Esophagus mucosa (tissue), 1 donor: ENCODE results near the gene SYNE1. TPM values are rescaled to one million over a fixed set of nuclear protein-coding genes. Genes with fewer than 3 reads are reported as not detected.

ENCODE experiments used
- ATAC-seq: fragments of 200-7000 bp; cut with Tn5 transposase; one replicate; pipeline ENCODE4 v1.9.1; 2020
- total RNA-seq: library from RNA; stranded (reverse); gene quantifications from one replicate; pipeline ENCODE4 v1.2.4, GENCODE V29; 2023
- donor health status: DM: yes; HTN: yes; CAD: no.

Gene SYNE1
- total RNA-seq, 1 donor from 2014 or later: 4.0 TPM

DNA sequence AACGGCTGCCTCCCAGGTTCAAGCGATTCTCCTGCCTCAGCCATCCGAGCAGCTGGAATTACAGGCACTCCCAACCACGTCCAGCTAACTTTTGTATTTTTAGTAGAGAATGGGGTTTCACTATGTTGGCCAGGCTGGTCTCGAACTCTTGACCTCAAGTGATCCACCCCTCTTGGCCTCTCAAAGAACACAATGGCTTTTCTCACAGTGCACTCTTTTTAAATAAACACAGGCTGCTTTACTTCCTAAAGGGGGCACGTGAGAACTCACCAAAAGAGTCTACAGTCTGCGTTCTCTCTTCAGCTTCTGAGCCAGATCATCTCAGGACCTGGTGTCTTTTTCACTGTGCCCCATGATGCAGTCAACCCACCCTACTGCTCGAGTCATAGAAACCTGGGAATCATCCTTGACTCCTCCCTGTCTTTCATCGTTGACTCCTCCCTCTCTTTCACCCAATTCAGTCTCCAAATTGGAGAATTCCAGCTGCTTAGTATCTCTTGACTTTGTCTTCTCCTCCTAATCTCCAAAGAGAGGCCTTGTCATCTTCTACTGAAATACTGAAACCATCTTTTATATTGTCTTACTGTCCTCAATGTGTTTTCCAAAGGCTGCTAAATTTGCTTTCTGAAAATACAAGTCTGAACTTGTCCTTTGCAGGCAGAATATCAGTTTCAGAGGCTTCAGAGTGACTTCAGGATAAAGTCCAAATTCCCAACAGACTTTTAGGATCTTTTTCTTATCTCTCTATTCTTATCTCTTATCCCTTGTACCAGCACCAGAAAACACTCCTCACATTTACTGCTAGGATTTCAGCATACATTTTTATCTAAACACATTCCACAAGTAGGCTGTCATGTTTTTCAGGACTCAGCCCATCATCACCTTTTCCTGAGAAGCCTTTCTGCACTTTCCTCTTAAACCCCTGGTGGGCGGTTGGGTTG, 323.4 kb downstream of the SYNE1 start:
- no peak for ATAC-seq

DNA sequence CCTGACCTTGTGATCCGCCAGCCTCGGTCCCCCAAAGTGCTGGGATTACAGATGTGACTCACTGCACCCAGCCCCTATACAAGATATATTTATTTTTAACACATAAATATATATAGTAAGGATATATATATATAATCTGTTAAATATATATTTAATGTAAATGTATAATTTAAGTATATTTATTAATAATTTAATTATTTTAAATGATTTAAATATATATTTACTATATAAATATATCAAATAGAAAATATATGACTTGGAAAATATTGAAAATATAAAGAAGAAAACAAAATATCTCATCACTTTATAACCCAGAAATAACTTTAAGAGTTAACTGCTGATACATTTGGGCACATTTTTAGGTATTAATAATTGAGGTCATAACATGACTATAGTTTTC, 324.7 kb downstream of the SYNE1 start:
- ATAC-seq: no peak

DNA sequence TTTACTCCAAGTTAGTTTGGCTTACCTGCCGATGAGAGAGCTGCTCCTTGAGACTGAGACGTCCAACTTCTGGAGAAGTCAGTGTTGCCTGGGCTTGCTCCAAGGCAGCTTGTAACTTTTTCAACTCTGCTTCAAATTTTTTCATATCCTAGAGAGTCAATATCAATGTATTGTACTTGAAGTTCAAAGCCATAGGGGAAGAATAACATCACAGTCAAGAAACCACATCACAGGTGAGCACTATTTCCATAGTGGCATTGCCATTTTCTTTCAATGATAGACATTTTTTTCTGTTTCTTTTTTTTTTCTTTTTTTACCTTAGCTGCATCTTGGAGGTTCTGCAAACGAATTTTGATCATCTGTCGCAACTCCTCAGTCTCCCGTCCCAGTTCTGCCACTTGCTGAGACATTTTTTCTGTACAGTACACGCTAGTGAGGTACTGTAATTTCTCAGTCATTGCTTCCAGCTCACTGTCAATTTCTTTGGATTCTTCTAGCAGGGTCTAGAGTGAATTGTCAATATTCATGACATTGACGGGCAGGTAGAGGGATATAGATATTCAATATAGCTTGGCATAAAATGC, 326.7 kb downstream of the SYNE1 start:
- ATAC-seq: no peak

DNA sequence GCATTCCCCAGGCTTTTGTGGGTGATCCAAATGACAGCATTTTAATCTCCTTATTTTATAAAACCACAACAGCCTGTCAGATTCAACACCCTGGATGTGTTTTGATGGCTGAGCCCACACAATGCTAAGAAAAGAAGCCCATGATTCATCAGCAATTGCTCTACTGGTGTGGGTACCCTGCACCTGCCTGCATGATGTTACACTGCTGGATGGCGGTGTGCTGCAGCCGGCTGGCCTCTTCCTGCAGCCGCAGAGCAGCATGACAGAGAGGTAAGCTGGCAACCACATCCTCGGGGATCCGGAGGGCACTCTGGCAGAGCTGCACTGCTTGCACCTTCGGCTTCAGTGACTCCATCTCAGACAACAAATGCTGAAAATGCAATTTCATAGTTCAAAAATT, 327.5 kb downstream of the SYNE1 start:
- no peak for ATAC-seq

DNA sequence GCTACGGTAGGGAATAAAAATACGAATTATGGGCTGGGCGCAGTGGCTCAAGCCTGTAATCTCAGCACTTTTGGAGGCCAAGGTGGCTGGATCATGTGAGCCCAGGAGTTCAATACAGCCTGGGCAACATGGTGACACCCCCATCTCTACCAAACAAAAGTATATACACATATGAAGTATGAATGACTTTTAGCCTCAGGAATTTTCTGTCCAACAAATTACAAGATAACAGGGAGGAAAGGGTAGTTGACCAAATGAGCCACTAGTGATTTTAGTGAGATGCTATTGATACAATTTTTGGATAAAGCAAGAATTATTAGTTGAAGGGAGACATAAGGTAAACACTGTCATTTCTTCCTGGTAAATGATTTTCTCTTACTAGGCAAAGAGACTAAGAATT, 328.2 kb downstream of the SYNE1 start:
- no peak for ATAC-seq

DNA sequence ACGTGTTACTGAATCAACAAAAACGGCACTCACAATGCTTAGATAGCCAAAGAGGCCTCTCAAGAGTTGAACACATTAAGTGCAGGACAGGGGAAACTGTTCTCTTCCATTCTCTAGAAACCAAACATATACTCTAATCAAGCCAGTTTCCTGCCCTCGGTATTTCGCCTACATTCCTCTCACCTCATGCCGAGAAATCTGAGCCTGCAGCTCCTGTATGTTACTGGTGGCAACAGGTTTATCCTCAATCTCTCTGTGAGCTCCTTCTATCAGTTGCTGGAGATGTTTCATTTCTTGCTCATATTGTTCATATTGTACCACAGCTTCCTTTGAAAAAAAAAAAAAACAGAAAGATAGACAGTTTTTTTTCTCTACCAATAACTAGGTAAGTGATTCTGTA, 328.9 kb downstream of the SYNE1 start:
- no peak for ATAC-seq

DNA sequence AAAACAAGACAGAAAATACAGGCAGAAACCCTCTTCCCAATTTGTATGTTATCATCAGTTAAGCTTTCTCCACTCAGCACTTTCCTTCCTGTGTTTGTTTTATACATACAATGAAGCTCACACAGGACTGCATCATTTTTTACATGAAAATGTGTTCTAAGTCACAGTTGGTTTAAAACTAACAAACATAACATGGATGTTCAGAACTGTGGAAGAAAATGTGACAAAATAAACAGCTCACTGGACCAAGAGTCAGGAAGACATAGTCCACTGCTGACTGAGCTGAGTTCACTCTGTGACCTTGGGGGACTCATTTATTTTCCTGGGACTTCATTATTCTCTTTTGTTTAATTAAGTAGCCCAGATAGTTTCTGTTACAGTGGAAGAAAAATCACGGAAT, 331.5 kb downstream of the SYNE1 start:
- no peak for ATAC-seq

DNA sequence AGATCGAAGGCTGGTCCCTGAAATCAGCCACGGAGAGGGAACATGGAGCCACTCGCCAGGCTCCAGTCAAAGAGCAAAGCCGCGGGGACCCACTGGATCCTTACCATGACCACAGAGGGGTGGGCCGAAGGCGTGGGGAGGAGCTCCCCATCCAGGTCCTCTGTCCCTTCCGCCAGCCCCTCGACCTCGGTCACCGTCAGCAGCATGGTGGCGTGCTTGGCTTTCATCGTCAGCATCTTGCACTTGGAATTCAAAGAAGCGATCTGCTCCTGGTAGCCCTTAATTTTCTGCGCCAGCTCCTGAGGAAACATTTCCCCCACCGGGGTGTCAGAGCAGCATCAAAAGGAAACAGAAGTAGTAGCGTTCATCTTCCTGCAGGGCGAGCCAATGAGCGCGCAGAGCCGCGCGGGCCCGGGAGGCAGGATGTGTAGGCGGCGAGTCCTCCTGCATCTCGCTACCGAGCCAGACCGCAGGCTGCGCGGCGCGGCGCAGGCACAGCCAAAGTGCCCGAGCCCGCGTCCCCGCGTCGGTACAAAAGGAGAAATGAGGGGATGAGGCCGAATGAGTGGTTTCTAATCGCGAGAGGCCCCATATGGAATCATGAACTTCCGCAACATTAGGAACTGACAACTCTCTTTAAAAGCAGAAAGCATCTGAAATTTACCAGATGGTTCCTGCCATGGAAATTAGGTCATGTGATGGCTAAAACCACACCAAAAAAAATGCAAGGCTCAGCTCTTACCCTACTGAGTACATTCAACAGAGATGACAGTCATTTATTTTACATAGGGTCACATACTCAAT, 335.2 kb downstream of the SYNE1 start:
- ATAC-seq: peak; percentile 97

DNA sequence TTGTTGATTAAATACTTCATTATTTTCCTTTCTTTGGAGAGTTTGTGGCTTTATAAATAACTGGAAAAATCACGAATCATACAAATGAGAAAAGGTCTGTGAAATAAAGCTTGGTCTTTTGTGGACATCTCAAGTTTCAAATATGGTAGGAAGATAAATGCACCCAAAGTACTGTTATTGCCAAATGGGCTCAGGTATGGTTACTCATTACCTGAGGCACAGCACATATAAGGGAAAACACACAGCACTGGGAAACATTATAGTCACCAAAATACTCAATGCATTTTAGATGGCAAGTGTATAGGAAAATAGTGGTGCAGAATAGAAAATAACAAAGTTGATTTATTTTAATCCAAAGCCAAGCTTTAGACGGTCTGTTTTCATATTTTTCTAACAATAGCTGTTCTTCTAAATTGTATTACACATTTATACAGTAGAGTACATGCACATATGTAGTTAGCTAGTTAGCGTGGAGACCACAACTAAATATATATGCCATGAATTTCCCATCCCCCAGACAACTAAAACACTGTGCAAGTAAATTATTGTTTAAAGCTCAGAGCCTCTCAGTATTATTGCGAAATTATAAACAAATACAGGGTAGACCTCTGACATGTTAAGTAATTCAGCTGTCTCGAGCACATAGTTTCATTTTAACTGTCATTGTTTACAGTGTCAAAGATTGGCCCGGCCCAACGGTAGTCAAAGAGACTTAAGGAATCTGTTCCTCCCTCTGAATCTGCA, 336.0 kb downstream of the SYNE1 start:
- peak; percentile 27 for ATAC-seq

DNA sequence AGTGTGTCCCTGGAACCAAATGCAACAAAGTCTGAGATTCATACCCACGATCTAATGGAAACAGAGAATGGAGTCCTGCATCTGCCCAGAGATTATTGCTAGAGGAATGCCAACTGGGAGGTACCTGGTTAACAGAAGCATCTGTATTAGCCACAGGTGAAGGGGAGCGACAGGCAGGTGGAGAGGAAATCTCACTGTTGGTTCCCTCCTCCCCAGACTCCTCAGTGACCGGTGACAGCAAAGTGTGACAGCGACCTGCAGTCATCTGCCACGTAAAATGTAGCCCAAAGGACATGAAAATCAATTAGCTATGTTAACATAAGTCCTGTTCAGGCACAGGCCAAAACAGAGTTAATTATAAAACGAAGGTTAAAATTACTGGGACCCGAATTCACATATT, 336.6 kb downstream of the SYNE1 start:
- ATAC-seq: no peak

DNA sequence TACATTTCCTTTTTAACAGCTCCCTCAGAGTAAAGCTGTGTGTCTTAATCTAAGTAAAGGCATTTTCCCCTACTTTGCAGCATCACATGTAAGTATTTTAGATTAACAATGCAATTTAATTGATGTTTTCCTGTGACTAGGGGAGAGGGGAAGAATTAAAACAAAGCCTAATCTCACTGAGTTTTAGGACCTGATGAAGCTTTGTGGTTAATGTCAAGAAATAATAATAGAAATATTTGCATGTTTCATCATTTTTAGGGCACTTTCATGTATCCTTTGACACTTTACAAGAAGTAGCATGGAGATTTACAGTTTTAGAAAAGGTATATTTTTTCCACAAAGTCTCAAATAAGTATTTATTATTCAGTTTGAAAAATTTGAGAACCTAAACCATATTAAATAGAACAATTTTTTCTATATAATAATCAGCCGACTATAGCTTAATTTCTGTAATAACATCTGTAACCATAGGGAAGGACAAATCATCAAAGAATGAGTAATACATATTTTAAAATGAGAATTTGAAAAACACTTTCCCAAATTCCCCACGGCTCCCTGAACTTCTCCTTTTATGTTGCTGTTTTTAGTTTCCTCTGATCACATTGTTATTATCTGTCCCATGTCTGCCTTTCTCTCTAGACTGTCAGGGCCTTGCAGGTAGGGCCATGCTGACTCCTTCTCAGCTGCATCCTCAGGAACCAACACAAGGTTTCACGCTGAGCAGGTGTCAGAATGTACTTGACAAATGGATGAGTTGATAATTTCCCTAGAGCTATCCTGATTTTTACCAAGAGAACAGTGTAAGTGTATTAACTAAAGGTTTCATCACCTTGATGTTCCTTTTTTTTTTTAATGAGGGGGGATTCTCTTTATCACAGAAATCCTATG, 338.1 kb downstream of the SYNE1 start:
- no peak for ATAC-seq

DNA sequence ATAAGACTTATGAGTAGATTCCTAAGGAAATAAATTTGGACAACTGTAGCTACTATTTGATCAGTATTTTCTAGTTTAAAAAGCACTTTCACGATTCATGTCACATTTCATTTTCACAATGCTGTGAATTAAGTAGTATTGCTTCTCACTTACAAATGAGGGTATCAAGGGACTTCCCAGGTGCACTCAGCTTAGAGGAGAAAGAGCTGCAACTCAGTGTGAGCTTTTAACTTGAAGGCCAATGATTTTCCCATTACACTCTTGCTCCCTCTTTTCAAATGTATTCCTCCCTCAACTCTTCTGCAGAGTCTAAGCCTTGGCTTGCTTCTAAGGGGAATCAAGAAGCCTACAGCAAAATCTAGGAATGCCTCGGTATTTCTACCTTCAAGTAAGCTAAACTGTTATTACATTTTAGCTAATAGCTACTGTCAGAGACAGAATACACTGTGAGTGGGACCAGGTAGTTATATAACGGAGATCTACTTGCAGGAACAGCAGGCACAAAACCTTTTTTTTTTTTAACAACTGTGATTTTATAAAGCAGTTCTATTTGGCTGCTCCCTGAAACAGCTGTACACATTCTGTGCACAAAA, 339.0 kb downstream of the SYNE1 start:
- ATAC-seq: no peak

DNA sequence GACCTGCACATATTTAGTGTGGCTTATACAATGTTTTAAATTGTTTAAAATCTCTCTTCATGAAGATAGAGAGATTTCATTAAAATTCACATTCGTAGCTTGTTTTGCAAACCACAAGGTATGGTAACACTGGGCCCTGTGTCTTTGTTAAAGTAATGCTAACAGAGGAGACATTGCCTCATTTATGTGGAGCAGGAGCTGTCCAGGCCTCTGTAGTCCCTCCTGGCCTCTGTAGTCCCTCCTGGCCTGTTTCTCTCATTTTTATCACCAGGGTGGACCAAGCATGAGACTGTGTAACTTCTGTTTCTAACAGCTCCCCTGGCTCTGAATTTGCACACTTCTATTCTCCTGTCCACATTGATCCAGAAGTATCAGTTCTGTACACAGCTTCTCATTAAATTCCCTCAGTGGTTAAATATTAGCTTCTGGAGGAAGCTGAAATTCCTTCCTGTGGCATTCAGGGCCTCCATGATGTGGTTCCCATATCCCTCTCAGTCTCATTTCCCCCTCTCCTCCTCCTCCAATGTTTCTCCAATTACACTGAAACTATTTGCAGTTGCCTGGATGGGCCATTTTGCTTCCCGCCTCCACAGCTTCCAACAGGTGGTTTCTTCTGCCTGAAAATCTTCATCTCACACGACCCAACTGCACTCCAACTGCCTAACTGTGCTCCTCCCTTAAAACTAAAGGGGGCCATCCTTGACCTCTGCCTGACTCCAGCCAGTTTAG, 340.4 kb downstream of the SYNE1 start:
- no peak for ATAC-seq

DNA sequence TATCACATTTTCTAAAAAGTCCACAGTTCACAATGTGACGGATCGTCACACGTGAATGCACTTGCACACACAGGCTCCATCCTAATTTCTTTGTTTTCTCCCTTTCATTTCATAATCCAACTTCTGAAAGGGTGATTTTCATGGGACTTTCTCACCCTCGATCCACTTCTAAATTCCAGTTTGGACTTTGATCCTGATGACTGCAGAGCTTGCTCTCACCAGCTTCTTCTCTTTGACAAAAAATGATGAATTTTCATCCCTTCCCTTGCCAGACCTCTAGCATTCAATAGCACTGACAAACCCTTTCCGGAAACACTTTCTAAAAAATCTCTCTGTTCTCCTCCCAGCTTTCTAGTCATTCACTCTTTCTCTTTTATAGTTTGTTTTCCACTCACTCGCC, 341.2 kb downstream of the SYNE1 start:
- ATAC-seq: no peak

DNA sequence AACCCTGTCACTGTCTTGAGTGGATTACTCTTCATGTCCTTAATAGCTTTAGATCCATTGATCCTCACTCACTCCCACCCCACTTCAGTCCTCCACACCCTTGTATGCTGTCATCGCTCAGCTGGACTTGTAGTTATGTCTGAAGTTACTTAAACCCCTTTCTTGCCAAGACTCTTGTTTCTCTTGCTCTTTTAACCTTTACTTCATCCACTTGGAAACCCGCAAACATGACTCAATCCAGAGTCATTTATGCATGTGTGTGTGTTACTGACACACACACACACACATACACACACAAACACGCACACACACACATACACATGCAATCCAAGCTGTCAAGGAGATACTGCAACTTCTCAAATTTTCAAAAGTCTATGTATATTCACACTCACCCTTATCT, 341.8 kb downstream of the SYNE1 start:
- ATAC-seq: no peak

DNA sequence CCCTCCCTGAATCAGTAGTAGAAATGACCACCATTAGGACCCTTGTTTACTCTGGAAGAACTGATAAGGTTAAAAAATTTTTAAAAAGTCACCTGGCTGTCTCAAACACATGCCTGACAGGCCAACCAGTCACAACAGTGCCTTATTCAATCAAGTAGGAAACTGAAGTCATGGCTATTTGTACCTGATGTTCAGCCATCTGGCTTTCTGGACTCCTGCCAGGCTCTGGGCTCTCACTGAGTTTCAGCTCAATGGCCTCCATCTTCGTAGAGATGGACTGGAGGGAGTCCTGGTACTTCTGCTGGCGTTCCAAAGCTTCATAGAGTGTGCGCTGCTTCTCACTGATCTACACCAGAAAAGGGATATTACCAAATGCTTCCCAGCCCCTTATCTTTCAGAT, 343.8 kb downstream of the SYNE1 start:
- no peak for ATAC-seq

DNA sequence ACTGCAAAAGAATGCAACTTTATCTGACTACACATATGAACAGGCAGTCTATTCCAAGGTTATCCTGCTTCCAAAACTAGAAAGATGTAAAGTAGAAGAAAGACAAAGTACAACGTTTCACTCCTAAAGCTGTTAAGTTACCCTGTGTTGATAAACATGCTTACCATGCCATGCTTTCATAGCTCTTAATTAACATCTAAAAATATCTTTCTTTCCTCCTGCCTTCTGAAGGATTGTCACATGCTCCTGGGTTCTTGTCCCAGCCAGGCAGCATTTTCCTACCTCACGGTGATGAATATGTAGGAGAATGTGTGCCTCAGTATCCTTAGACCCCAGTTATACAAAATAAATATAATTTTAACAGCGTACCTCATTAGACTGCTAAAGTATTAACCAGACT, 344.6 kb downstream of the SYNE1 start:
- ATAC-seq: no peak

DNA sequence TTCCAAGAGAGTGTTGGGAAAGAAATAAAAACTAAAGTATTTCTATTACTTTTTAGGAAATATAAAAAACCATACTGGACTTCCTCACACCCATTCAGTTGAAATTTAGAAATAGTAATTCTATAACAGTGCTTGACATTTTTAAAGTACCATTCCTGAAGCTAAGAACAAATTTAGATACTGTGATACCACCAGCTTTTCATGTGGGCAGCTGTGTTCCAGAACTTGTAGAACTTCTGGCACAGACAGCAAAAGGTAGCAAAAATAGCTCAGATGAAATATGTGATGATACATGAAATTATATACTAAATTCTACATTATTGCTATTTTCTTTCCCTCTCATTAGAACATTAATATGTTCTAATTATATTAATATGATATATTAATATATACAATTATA, 346.5 kb downstream of the SYNE1 start:
- ATAC-seq: no peak

DNA sequence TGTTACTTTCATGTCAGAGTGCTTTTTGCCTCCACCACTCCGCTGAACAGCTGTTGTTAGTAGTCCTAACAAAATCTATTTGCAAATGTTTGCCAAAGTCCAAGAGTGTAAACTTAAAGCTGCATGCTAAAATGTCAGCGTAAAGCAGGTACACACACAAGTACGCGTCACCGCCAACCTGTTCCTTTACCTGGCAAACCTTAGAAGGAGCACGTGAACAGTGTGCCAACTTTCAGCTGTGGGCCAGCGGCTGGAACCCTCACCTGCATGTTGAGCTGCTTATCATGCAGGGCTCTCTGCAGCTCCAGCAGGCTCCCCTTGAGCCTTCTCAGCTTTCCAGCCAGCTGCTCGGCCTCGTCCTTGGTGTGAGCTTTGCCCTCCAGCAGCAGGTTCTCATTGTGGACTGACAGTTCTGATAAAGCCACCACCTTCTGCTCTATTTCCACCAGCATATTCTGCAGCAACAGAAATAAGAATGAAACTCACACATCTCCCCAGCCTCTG, 359.3 kb downstream of the SYNE1 start:
- no peak for ATAC-seq

DNA sequence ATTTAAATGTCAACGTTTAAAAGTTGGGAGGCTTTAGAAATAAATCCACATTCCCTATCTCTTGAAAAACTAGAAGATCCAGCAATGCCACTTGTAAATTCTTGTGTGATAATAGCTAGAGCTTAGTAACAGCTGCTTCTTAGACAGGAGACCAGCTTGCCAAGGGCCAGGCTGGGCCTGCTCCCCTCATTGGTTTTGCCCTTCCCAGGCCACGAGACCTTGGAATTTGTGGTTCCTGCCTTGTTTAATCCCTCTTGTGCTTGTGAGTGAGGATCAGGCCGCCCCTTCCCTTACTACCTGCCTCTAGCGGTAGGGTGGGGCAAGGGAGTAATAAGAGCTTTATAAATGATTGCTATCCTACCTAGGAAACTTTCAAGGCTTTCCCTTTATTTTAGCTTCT, 363.5 kb downstream of the SYNE1 start:
- ATAC-seq: no peak
